GM23248 (cell line): Measurements from ENCODE around the gene GNAS-AS1. TPM values are rescaled to one million over a fixed set of nuclear protein-coding genes. Genes with fewer than 3 reads are reported as not detected.
A peak's percentile ranks its signal among the peaks of the same experiment; 100 is the strongest.

Experiments used
- DNase-seq: peaks from one replicate; pipeline ENCODE4 v3.0.0-alpha.2; 2015
- H2AFZ ChIP-seq: fragments of 200-600 bp; sonication (generic); 2 replicates; pipeline ENCODE4 v1.6.1; 2016; ENCODE audit warnings: antibody characterized with exemption
- H3F3A ChIP-seq: fragments of 200-600 bp; sonication (generic); 2 replicates; pipeline ENCODE4 v1.6.1; 2016; ENCODE audit warnings: mild to moderate bottlenecking, antibody characterized with exemption, mixed run types; ENCODE audit not compliant: insufficient read depth
- H3K27ac ChIP-seq: fragments of 200-600 bp; sonication (generic); 2 replicates; pipeline ENCODE4 v1.5.1; 2016; ENCODE audit warnings: mild to moderate bottlenecking
- H3K27me3 ChIP-seq: fragments of 200-600 bp; sonication (generic); replicated peaks from 2 replicates; pipeline ENCODE4 v1.6.1; 2016; ENCODE audit warnings: mild to moderate bottlenecking; ENCODE audit not compliant: insufficient read depth
- H3K36me3 ChIP-seq: fragments of 200-600 bp; sonication (generic); 2 replicates; pipeline ENCODE4 v1.6.1; 2016; ENCODE audit warnings: low read depth, mild to moderate bottlenecking
- H3K4me1 ChIP-seq: fragments of 200-600 bp; sonication (generic); 2 replicates; pipeline ENCODE4 v1.6.1; 2016; ENCODE audit warnings: mild to moderate bottlenecking; ENCODE audit not compliant: insufficient read depth
- H3K4me2 ChIP-seq: fragments of 200-600 bp; sonication (generic); one replicate; pipeline ENCODE4 v1.6.1; 2016; ENCODE audit warnings: mild to moderate bottlenecking; ENCODE audit not compliant: unreplicated experiment
- H3K4me3 ChIP-seq: fragments of 200-600 bp; sonication (generic); 2 replicates; pipeline ENCODE4 v1.5.1; 2016; ENCODE audit warnings: mild to moderate bottlenecking
- H3K79me2 ChIP-seq: fragments of 200-600 bp; sonication (generic); 2 replicates; pipeline ENCODE4 v1.6.1; 2016; ENCODE audit warnings: mild to moderate bottlenecking; ENCODE audit not compliant: insufficient read depth
- H3K9ac ChIP-seq: fragments of 200-600 bp; sonication (generic); 2 replicates; pipeline ENCODE4 v1.6.1; 2016; ENCODE audit warnings: mild to moderate bottlenecking
- H3K9me2 ChIP-seq: fragments of 200-600 bp; sonication (generic); 2 replicates; pipeline ENCODE4 v1.6.1; 2016; ENCODE audit warnings: mixed run types, mild to moderate bottlenecking, moderate library complexity; ENCODE audit not compliant: insufficient read depth
- H3K9me3 ChIP-seq: fragments of 200-600 bp; sonication (generic); one replicate; pipeline ENCODE4 v1.6.1; 2017; ENCODE audit warnings: low read depth
- H4K20me1 ChIP-seq: fragments of 200-600 bp; sonication (generic); 2 replicates; pipeline ENCODE4 v1.6.0; 2016; ENCODE audit not compliant: insufficient read depth
- EZH2 ChIP-seq: fragments of 200-600 bp; sonication (generic); IDR thresholded peaks from 2 replicates; pipeline ENCODE4 v1.6.1; 2018; ENCODE audit warnings: antibody characterized with exemption, mild to moderate bottlenecking; ENCODE audit not compliant: insufficient read depth, poor library complexity, severe bottlenecking
- EZH2phosphoT487 ChIP-seq: fragments of 200-600 bp; sonication (generic); IDR thresholded peaks from 2 replicates; pipeline ENCODE4 v1.6.1; 2018; ENCODE audit warnings: antibody characterized with exemption, moderate library complexity, mild to moderate bottlenecking, low read depth; ENCODE audit not compliant: insufficient read depth
- WGBS, 2 experiments: methylation state at CpG; one replicate each; pipeline ENCODE4 v1.1.6; 2015 to 2017; ENCODE audit warnings: low lambda C conversion rate in 2 of 2, low coverage in 1 of 2; ENCODE audit errors: missing lambda C conversion rate in 2 of 2; 5-methylcytosine and 5-hydroxymethylcytosine counted together
- in situ Hi-C: fragments of 300-500 bp; cut with MboI; formaldehyde crosslinking; loops from 2 replicates; pipeline ENCODE4 v1.15.0; 2020
- polyA plus RNA-seq: library from polyadenylated mRNA; unstranded; fragments of >200 nt; fragmentation: Nextera tagmentation; extraction: Ambion mirVana; gene quantifications from 2 replicates; pipeline ENCODE4 v1.2.1, GENCODE V29; 2016
- total RNA-seq: library from RNA; depleted of rRNA; stranded (reverse); fragments of >200 nt; shearing (Covaris generic); gene quantifications from 2 replicates; pipeline ENCODE4 v1.2.3, GENCODE V29; 2014

GNAS-AS1 gene
- total and polyA plus RNA-seq, 2 experiments from 2014 or later, result 0.97 to 1.0 TPM

- Histone ChIP-seq H4K20me1 (no peaks in the 10 kb centered on the region), H3K79me2 (no peaks in the 10 kb centered on the region), H2AFZ (no peak overlapping the region), H3K4me2 (no peak overlapping the region), H3K27ac (no peak overlapping the region), H3K9ac (no peak overlapping the region), H3K4me3 (no peak overlapping the region), H3K27me3 (no peaks in the 10 kb centered on the region; the same call in none of the 2 replicates), H3F3A (peaks cover 4% of the 10 kb centered on the region; the same call in 1 of the 2 replicates), H3K4me1 (peaks cover 13% of the 10 kb centered on the region), H3K9me2 (no peaks in the 10 kb centered on the region), H3K9me3 (no peaks in the 10 kb centered on the region), H3K36me3 (no peaks in the 10 kb centered on the region)
- TF ChIP-seq EZH2, result no peak
- TF ChIP-seq EZH2phosphoT487, result no peak
- no peak for DNase-seq
- in situ Hi-C loops, result no loop called here
- 89 to 91% methylated on average over 13 of the region's 13 CpGs for WGBS, 2 experiments
Measured at GRCh38 chr20:58819921-58820320, 30.8 kb downstream of the GNAS-AS1 start.

- H3K4me1 ChIP-seq, result peaks cover 13% of the 10 kb centered on the region
- H3K9me2 ChIP-seq, result no peaks in the 10 kb centered on the region
- no peaks in the 10 kb centered on the region; the same call in 1 of the 2 replicates for H3K27me3 ChIP-seq
- peaks cover 4% of the 10 kb centered on the region; the same call in 1 of the 2 replicates for H3F3A ChIP-seq
- no peaks in the 10 kb centered on the region for H3K36me3 ChIP-seq
- no peaks in the 10 kb centered on the region for H3K79me2 ChIP-seq
- H4K20me1 ChIP-seq, result no peaks in the 10 kb centered on the region
- H3K4me2 ChIP-seq, result peak overlapping the region; percentile 46
- TF ChIP-seq EZH2phosphoT487 (peak; percentile 93), EZH2 (no peak)
- H3K9me3 ChIP-seq, result no peaks in the 10 kb centered on the region
- H2AFZ ChIP-seq, result no peak overlapping the region
- 42 to 49% methylated on average over 8 of the region's 8 CpGs for WGBS, 2 experiments
- DNase-seq, result peak; percentile 93
- in situ Hi-C loops, result no loop called here
- no peak overlapping the region for H3K9ac ChIP-seq
- H3K4me3 ChIP-seq, result no peak overlapping the region
- peak overlapping the region; percentile 25 for H3K27ac ChIP-seq
Measured at GRCh38 chr20:58818586-58819285, 32.0 kb downstream of the GNAS-AS1 start.

GRCh38 chr20:58817748-58818147, 33.0 kb downstream of the GNAS-AS1 start:
- Histone ChIP-seq H3K4me2 (no peak overlapping the region), H3K9me2 (no peaks in the 10 kb centered on the region), H3F3A (peaks cover 4% of the 10 kb centered on the region; the same call in 1 of the 2 replicates), H3K4me1 (peaks cover 13% of the 10 kb centered on the region), H3K36me3 (no peaks in the 10 kb centered on the region), H3K9me3 (no peaks in the 10 kb centered on the region), H4K20me1 (no peaks in the 10 kb centered on the region), H3K27ac (no peak overlapping the region), H3K79me2 (no peaks in the 10 kb centered on the region), H2AFZ (no peak overlapping the region), H3K9ac (no peak overlapping the region), H3K4me3 (no peak overlapping the region), H3K27me3 (peaks cover 2% of the 10 kb centered on the region; the same call in 1 of the 2 replicates)
- in situ Hi-C loops, result no loop called here
- no peak for DNase-seq
- 74 to 78% methylated on average over 10 of the region's 10 CpGs for WGBS, 2 experiments
- TF ChIP-seq EZH2phosphoT487, result no peak
- TF ChIP-seq EZH2, result no peak

GRCh38 chr20:58816957-58817651, 33.6 kb downstream of the GNAS-AS1 start:
- Histone ChIP-seq H3K79me2 (no peaks in the 10 kb centered on the region), H3K4me2 (no peak overlapping the region), H3K9me2 (no peaks in the 10 kb centered on the region), H3K9ac (no peak overlapping the region), H4K20me1 (no peaks in the 10 kb centered on the region), H3K4me1 (peaks cover 13% of the 10 kb centered on the region), H3K36me3 (no peaks in the 10 kb centered on the region), H3K4me3 (no peak overlapping the region), H3K27ac (no peak overlapping the region), H3K9me3 (no peaks in the 10 kb centered on the region), H2AFZ (no peak overlapping the region), H3K27me3 (peaks cover 9% of the 10 kb centered on the region; the same call in 1 of the 2 replicates), H3F3A (peaks cover 4% of the 10 kb centered on the region; the same call in 1 of the 2 replicates)
- 83 to 88% methylated on average over 20 to 30 of the region's 30 CpGs for WGBS, 2 experiments
- no peak for DNase-seq
- in situ Hi-C loops, result no loop called here
- no peak for TF ChIP-seq EZH2
- no peak for TF ChIP-seq EZH2phosphoT487
